A549 treated with RU486 at 1 μM for 4 hours (cell line): ENCODE results near the gene KRTAP2-4. TPM values are rescaled to one million over a fixed set of nuclear protein-coding genes. Genes with fewer than 3 reads are reported as not detected.

Experiments used
- total RNA-seq: library from RNA; stranded (reverse); fragments of 200-300 nt; extraction: Qiagen RNA extraction; gene quantifications from 5 replicates; pipeline ENCODE4 v1.2.3, GENCODE V29; 2022; ENCODE audit warnings: low read depth

The KRTAP2-4 gene, protein sequence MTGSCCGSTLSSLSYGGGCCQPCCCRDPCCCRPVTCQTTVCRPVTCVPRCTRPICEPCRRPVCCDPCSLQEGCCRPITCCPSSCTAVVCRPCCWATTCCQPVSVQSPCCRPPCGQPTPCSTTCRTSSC
- total RNA-seq, result not detected in 5 replicates

GRCh38 chr17:41065829-41066624 is at the start of gene KRTAP2-4:
Gene KRTAP2-4, minus strand, starts transcription at chr17:41065879. Its CDS starts 34 bp downstream, at chr17:41065845.

DNA sequence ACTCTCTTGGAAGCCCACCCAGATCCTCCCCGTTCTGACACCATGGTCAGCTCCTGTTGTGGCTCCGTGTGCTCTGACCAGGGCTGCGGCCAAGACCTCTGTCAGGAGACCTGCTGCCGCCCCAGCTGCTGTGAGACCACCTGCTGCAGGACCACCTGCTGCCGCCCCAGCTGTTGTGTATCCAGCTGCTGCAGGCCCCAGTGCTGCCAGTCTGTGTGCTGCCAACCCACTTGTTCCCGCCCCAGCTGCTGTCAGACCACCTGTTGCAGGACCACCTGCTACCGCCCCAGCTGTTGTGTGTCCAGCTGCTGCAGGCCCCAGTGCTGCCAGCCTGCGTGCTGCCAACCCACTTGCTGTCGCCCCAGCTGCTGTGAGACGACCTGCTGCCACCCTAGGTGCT is 39.7 kb upstream of the KRTAP2-4 start, which contains the start of gene KRTAP4-9:
Gene KRTAP4-9, plus strand, starts transcription at position 43 of the 400 bp plus-strand sequence. Its CDS starts 0 bp downstream, at position 43.

GRCh38 chr17:41101586-41102259 is 36.0 kb upstream of the KRTAP2-4 start, which contains the start of gene KRTAP4-16:
Gene KRTAP4-16, minus strand, starts transcription at chr17:41102209. Its CDS starts 0 bp downstream, at chr17:41102209.

GRCh38 chr17:41098042-41098441 is 32.4 kb upstream of the KRTAP2-4 start, which contains the start of gene KRTAP4-8:
Gene KRTAP4-8, minus strand, starts transcription at chr17:41098142. Its CDS starts 58 bp downstream, at chr17:41098084.

GRCh38 chr17:41084100-41084856 is 18.6 kb upstream of the KRTAP2-4 start, which contains the start of gene KRTAP4-7:
Gene KRTAP4-7, plus strand, starts transcription at chr17:41084150. Its CDS starts 57 bp downstream, at chr17:41084207.

GRCh38 chr17:41060052-41060604 is 5.6 kb downstream of the KRTAP2-4 start, which contains the start of gene KRTAP2-3:
Gene KRTAP2-3, minus strand, starts transcription at chr17:41060114. Its CDS starts 64 bp downstream, at chr17:41060050.

GRCh38 chr17:41055130-41055529 is 10.5 kb downstream of the KRTAP2-4 start, which contains the start of gene KRTAP2-2:
Gene KRTAP2-2, minus strand, starts transcription at chr17:41055230. Its CDS starts 19 bp downstream, at chr17:41055211.

GRCh38 chr17:41046735-41047465 is 18.8 kb downstream of the KRTAP2-4 start, which contains the start of gene KRTAP2-1:
Gene KRTAP2-1, minus strand, starts transcription at chr17:41047316. Its CDS starts 49 bp downstream, at chr17:41047267.

DNA sequence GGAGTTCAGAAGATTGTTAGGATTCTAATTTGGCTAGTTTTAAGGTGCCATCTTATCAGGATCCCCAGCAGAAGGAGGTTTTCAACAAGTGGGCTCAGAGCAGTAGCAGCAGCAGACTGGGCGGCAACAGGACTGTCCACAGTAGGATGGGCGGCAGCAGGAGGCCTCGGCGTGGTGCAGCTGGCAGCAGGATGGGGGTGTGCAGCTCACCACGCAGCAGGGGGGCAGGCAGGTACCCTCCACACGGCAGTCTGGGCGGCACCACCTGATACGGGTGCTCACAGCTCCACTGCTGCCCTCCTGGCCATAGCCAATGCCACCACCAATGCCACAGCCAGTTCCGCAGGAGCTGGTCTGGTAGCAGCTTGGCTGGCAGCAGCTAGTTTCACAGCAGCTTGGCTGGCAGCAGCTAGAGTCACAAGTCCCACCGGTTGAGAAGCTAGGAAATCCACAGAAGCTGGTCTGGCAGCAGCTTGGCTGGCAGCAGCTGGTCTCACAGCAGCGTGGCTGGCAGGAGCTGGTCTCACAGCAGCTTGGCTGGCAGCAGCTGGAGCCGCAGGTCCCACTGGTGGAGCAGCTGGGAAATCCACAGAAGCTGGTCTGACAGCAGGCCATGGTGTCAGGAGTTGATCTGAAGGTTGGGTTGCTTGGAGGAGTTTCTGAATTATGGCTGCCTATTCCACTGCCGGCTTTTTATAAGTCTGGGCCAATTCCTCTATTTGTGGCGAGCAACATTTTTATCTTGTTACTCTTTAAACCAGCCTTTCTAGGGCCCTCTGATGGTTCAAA is 24.7 kb downstream of the KRTAP2-4 start, which contains the start of gene KRTAP1-1:
Gene KRTAP1-1, minus strand, starts transcription at position 668 of the 789 bp plus-strand sequence. Its CDS starts 53 bp downstream, at position 615.

DNA sequence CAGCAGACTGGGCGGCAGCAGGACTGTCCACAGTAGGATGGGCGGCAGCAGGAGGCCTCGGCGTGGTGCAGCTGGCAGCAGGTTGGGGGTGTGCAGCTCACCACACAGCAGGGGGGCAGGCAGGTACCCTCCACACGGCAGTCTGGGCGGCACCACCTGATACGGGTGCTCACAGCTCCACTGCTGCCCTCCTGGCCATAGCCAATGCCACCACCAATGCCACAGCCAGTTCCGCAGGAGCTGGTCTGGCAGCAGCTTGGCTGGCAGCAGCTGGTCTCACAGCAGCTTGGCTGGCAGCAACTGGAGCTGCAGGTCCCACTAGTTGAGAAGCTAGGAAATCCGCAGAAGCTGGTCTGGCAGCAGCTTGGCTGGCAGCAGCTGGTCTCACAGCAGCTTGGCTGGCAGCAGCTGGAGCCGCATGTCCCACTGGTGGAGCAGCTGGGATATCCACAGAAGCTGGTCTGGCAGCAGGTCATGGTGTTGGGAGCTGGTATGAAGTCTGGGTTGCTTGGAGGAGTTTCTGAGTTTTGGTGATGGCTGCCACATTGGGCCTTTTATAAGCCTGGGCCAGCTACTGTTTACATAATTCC is 31.2 kb downstream of the KRTAP2-4 start, which contains the start of gene KRTAP1-3:
Gene KRTAP1-3, minus strand, starts transcription at position 529 of the 590 bp plus-strand sequence. Its CDS starts 53 bp downstream, at position 476.

GRCh38 chr17:41029633-41030245 is 35.9 kb downstream of the KRTAP2-4 start, which contains the start of gene KRTAP1-4:
Gene KRTAP1-4, minus strand, starts transcription at chr17:41030195. Its CDS starts 117 bp downstream, at chr17:41030078.

GRCh38 chr17:41026715-41027471 is 38.8 kb downstream of the KRTAP2-4 start, which contains the start of gene KRTAP1-5:
Gene KRTAP1-5, minus strand, starts transcription at chr17:41027208. Its CDS starts 53 bp downstream, at chr17:41027155.

Other genes with a start within 250 kb of the KRTAP2-4 start
- 89.0 to 122 TPM (median 115 TPM) in 5 replicates for gene KRT10, start 243.3 kb downstream of the KRTAP2-4 start, total RNA-seq
- gene KRT12, start 198.7 kb downstream of the KRTAP2-4 start, total RNA-seq, result not detected in 5 replicates
- 0.17 to 0.43 TPM (median 0.28 TPM) in 5 replicates for gene KRT20, start 180.6 kb downstream of the KRTAP2-4 start, total RNA-seq
- 0.06 to 0.30 TPM (median 0.08 TPM) in 3 of 5 replicates, not detected in the others for gene KRT23, start 128.2 kb downstream of the KRTAP2-4 start, total RNA-seq
- not detected in 5 replicates for gene KRT39, start 98.9 kb downstream of the KRTAP2-4 start, total RNA-seq
- gene KRT40, start 81.6 kb downstream of the KRTAP2-4 start, total RNA-seq, result not detected in 5 replicates
- gene KRTAP3-3, start 71.7 kb downstream of the KRTAP2-4 start, total RNA-seq, result not detected in 5 replicates
- 0.36 to 0.50 TPM (median 0.42 TPM) in 3 of 5 replicates, not detected in the others for gene KRTAP3-2, start 66.0 kb downstream of the KRTAP2-4 start, total RNA-seq
- not detected in 5 replicates for gene KRTAP3-1, start 56.8 kb downstream of the KRTAP2-4 start, total RNA-seq
- gene KRTAP1-5, start 38.7 kb downstream of the KRTAP2-4 start, total RNA-seq, result not detected in 5 replicates
- gene KRTAP1-4, start 35.7 kb downstream of the KRTAP2-4 start, total RNA-seq, result not detected in 5 replicates
- gene KRTAP1-3, start 31.0 kb downstream of the KRTAP2-4 start, total RNA-seq, result not detected in 5 replicates
- not detected in 5 replicates for gene KRTAP1-1, start 24.4 kb downstream of the KRTAP2-4 start, total RNA-seq
- gene KRTAP2-1, start 18.6 kb downstream of the KRTAP2-4 start, total RNA-seq, result not detected in 5 replicates
- not detected in 5 replicates for gene KRTAP2-2, start 10.6 kb downstream of the KRTAP2-4 start, total RNA-seq
- not detected in 5 replicates for gene KRTAP2-3, start 5.8 kb downstream of the KRTAP2-4 start, total RNA-seq
- not detected in 5 replicates for gene KRTAP4-7, start 18.3 kb upstream of the KRTAP2-4 start, total RNA-seq
- gene KRTAP4-8, start 32.3 kb upstream of the KRTAP2-4 start, total RNA-seq, result 0.08 TPM in 1 of 5 replicates, not detected in the others
- gene KRTAP4-16, start 36.3 kb upstream of the KRTAP2-4 start, total RNA-seq, result not detected in 5 replicates
- not detected in 5 replicates for gene KRTAP4-9, start 39.5 kb upstream of the KRTAP2-4 start, total RNA-seq
- not detected in 5 replicates for gene KRTAP4-11, start 52.5 kb upstream of the KRTAP2-4 start, total RNA-seq
- not detected in 5 replicates for gene KRTAP4-12, start 58.3 kb upstream of the KRTAP2-4 start, total RNA-seq
- gene KRTAP4-6, start 74.7 kb upstream of the KRTAP2-4 start, total RNA-seq, result not detected in 5 replicates
- not detected in 5 replicates for gene KRTAP4-5, start 83.9 kb upstream of the KRTAP2-4 start, total RNA-seq
- not detected in 5 replicates for gene KRTAP4-4, start 94.9 kb upstream of the KRTAP2-4 start, total RNA-seq
- not detected in 5 replicates for gene KRTAP4-3, start 102.3 kb upstream of the KRTAP2-4 start, total RNA-seq
- not detected in 5 replicates for gene KRTAP4-2, start 112.3 kb upstream of the KRTAP2-4 start, total RNA-seq
- gene KRTAP4-1, start 119.0 kb upstream of the KRTAP2-4 start, total RNA-seq, result 0.17 to 0.25 TPM (median 0.24 TPM) in 4 of 5 replicates, not detected in the other
- not detected in 5 replicates for gene KRTAP9-1, start 124.0 kb upstream of the KRTAP2-4 start, total RNA-seq
- gene KRTAP9-2, start 160.8 kb upstream of the KRTAP2-4 start, total RNA-seq, result not detected in 5 replicates
- not detected in 5 replicates for gene KRTAP9-3, start 166.6 kb upstream of the KRTAP2-4 start, total RNA-seq
- not detected in 5 replicates for gene KRTAP9-8, start 172.1 kb upstream of the KRTAP2-4 start, total RNA-seq
- not detected in 5 replicates for gene KRTAP9-4, start 183.8 kb upstream of the KRTAP2-4 start, total RNA-seq
- gene KRTAP9-9, start 189.5 kb upstream of the KRTAP2-4 start, total RNA-seq, result not detected in 5 replicates
- gene KRTAP9-6, start 199.5 kb upstream of the KRTAP2-4 start, total RNA-seq, result not detected in 5 replicates
- not detected in 5 replicates for gene KRTAP9-7, start 209.8 kb upstream of the KRTAP2-4 start, total RNA-seq
- not detected in 5 replicates for gene KRTAP29-1, start 237.0 kb upstream of the KRTAP2-4 start, total RNA-seq
- not detected in 5 replicates for gene KRTAP16-1, start 243.4 kb upstream of the KRTAP2-4 start, total RNA-seq
- not detected in 5 replicates for gene KRTAP17-1, start 249.8 kb upstream of the KRTAP2-4 start, total RNA-seq